Measurements from ENCODE around the gene PMM1. TPM values are rescaled to one million over a fixed set of nuclear protein-coding genes. Genes with fewer than 3 reads are reported as not detected.

The PMM1 gene
- total and polyA plus RNA-seq, 2 experiments from 2014 or later = 34.0 to 53.7 TPM

- DNase-seq (ENCODE audit: low read depth in 1 of 2, low spot score in 1 of 2) = no peak
- no peak for TF ChIP-seq CTCF (IDR thresholded peaks at IDR 0.05; ENCODE audit: low read depth, low read length)
Observed at GRCh38 chr22:41613456-41613855, 23.8 kb upstream of the PMM1 start.

GRCh38 chr22:41612603-41613306 lies 23.1 kb upstream of the PMM1 start:
- Histone ChIP-seq H3K4me3 (no peak overlapping the region), H3K4me1 (ENCODE audit: low read depth) (no peaks in the 10 kb centered on the region), H3K27me3 (no peaks in the 10 kb centered on the region), H3K27ac (no peak overlapping the region), H3K36me3 (no peaks in the 10 kb centered on the region), H3K9me3 (ENCODE audit: low read depth) (no peaks in the 10 kb centered on the region)
- TF ChIP-seq CTCF (IDR thresholded peaks at IDR 0.05; ENCODE audit: low read depth, low read length) = no peak
- DNase-seq (ENCODE audit: low read depth in 1 of 2, low spot score in 1 of 2) = no peak

More at GRCh38 chr22:41613456-41613855, 23.8 kb upstream of the PMM1 start:
- H3K36me3 ChIP-seq = no peaks in the 10 kb centered on the region
- H3K4me1 ChIP-seq (ENCODE audit: low read depth) = no peaks in the 10 kb centered on the region
- no peaks in the 10 kb centered on the region for H3K27me3 ChIP-seq
- no peaks in the 10 kb centered on the region for H3K9me3 ChIP-seq (ENCODE audit: low read depth)
- no peak overlapping the region for H3K27ac ChIP-seq
- no peak overlapping the region for H3K4me3 ChIP-seq

- no peaks in the 10 kb centered on the region for H3K9me3 ChIP-seq (ENCODE audit: low read depth)
- H3K4me3 ChIP-seq = no peak overlapping the region
- peaks cover 11% of the 10 kb centered on the region for H3K36me3 ChIP-seq
- no peak for TF ChIP-seq CTCF (IDR thresholded peaks at IDR 0.05; ENCODE audit: low read depth, low read length)
- DNase-seq (ENCODE audit: low read depth in 1 of 2, low spot score in 1 of 2) = no peak
- H3K27ac ChIP-seq = no peak overlapping the region
- H3K27me3 ChIP-seq = no peaks in the 10 kb centered on the region
- no peaks in the 10 kb centered on the region for H3K4me1 ChIP-seq (ENCODE audit: low read depth)
Observed at GRCh38 chr22:41608386-41608785, 18.7 kb upstream of the PMM1 start.

DNA sequence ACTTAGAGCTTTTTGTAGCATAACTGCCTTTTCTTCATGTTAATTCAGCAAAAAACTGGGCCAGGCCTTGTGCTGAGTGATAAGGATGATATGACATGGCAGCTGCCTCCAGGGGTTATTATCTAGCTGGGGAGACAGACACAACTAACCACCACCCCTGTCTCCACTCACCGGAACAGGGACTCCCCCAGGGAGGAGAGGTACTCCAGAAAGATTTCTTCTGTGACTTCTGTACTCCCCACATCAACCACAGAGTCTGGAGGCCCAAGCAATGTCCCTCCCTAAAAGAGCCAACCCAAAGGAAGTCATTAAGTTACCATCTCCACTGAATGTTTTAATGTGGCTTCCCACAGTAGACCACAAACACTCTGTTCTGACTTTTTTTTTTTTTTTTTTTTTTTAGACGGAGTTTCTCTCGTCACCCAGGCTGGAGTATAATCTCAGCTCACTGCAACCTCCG lies 14.3 kb upstream of the PMM1 start:
- H3K4me3 ChIP-seq = no peak overlapping the region
- peaks cover 11% of the 10 kb centered on the region for H3K36me3 ChIP-seq
- TF ChIP-seq CTCF (IDR thresholded peaks at IDR 0.05; ENCODE audit: low read depth, low read length) = no peak
- H3K9me3 ChIP-seq (ENCODE audit: low read depth) = no peaks in the 10 kb centered on the region
- no peak overlapping the region for H3K27ac ChIP-seq
- no peaks in the 10 kb centered on the region for H3K4me1 ChIP-seq (ENCODE audit: low read depth)
- H3K27me3 ChIP-seq = no peaks in the 10 kb centered on the region
- DNase-seq (ENCODE audit: low read depth in 1 of 2, low spot score in 1 of 2) = no peak

DNA sequence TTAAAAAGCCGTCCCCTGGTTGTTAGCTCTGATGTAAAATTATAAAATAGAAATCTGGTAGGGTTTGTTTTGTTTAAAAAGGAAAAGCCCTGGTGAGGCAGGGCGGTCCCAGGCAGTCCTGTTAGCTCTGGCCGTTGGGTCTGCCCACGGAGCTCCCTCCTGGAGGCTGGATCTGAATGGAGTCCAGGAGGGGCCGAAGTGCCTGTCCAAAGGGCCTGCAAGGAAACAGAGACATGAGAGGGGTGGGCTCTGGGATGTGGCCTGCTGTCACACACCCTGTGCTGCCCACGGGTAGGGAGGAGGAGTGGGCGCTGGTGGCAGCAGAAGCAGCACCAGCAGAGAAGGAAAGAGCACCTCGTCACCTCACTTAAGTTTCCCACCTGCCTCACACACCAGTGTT lies 11.3 kb upstream of the PMM1 start:
- H3K27me3 ChIP-seq = no peaks in the 10 kb centered on the region
- H3K36me3 ChIP-seq = peaks cover 8% of the 10 kb centered on the region
- no peak overlapping the region for H3K27ac ChIP-seq
- peaks cover 7% of the 10 kb centered on the region for H3K4me1 ChIP-seq (ENCODE audit: low read depth)
- no peak overlapping the region for H3K4me3 ChIP-seq
- no peak for TF ChIP-seq CTCF (IDR thresholded peaks at IDR 0.05; ENCODE audit: low read depth, low read length)
- no peak for DNase-seq (ENCODE audit: low read depth in 1 of 2, low spot score in 1 of 2)
- H3K9me3 ChIP-seq (ENCODE audit: low read depth) = no peaks in the 10 kb centered on the region

All from cardiac muscle cell (in vitro differentiated cells and primary cell).